Neuronal stem cell (in vitro differentiated cells): ENCODE results near the gene CFAP73. TPM values are rescaled to one million over a fixed set of nuclear protein-coding genes. Genes with fewer than 3 reads are reported as not detected.

Experiments used
- DNase-seq: peaks from one replicate; pipeline ENCODE4 v3.0.0-alpha.2; 2013; ENCODE audit warnings: low spot score
- H2AFZ ChIP-seq: one replicate; pipeline ENCODE4 v1.6.1; 2013; ENCODE audit warnings: mild to moderate bottlenecking, low read length, inconsistent platforms
- H2AK5ac ChIP-seq: 2 replicates; pipeline ENCODE4 v1.6.1; 2013; ENCODE audit warnings: low read depth, mild to moderate bottlenecking, inconsistent platforms, low read length, moderate library complexity, mixed read lengths
- H2BK120ac ChIP-seq: 2 replicates; pipeline ENCODE4 v1.6.1; 2013; ENCODE audit warnings: low read depth, mild to moderate bottlenecking, inconsistent platforms, low read length, moderate library complexity, mixed read lengths
- H2BK12ac ChIP-seq: one replicate; pipeline ENCODE4 v1.6.1; 2013; ENCODE audit warnings: low read length, inconsistent platforms
- H2BK15ac ChIP-seq: 2 replicates; pipeline ENCODE4 v1.6.1; 2013; ENCODE audit warnings: mild to moderate bottlenecking, low read length, inconsistent platforms, mixed read lengths
- H2BK5ac ChIP-seq: one replicate; pipeline ENCODE4 v1.6.1; 2013; ENCODE audit warnings: inconsistent platforms, mild to moderate bottlenecking, low read length, moderate library complexity
- H3K14ac ChIP-seq: one replicate; pipeline ENCODE4 v1.6.1; 2013; ENCODE audit warnings: low read length, inconsistent platforms
- H3K18ac ChIP-seq: 2 replicates; pipeline ENCODE4 v1.6.1; 2013; ENCODE audit warnings: low read length, inconsistent platforms
- H3K23ac ChIP-seq: 2 replicates; pipeline ENCODE4 v1.6.1; 2013; ENCODE audit warnings: low read depth, mild to moderate bottlenecking, mixed read lengths, low read length, inconsistent platforms; ENCODE audit not compliant: poor library complexity
- H3K27ac ChIP-seq: replicated peaks from 3 replicates; pipeline ENCODE4 v1.5.1; 2013; ENCODE audit warnings: low read length, inconsistent platforms
- H3K27me3 ChIP-seq, 3 experiments: 2 replicates each; pipeline ENCODE4 v1.6.1; 2013; ENCODE audit warnings: low read length in 3 of 3, mild to moderate bottlenecking in 2 of 3, inconsistent platforms in 1 of 3, low read depth in 1 of 3, mixed read lengths in 1 of 3, moderate library complexity in 1 of 3; ENCODE audit not compliant: control insufficient read depth in 3 of 3, insufficient read depth in 3 of 3
- H3K36me3 ChIP-seq, 2 donors: replicated peaks in 1 of 2; 2 replicates each; pipeline ENCODE4 v1.6.1; 2013; ENCODE audit warnings: low read length in 2 of 2; ENCODE audit not compliant: control insufficient read depth in 2 of 2, insufficient read depth in 2 of 2
- H3K4ac ChIP-seq: 2 replicates; pipeline ENCODE4 v1.6.1; 2013; ENCODE audit warnings: inconsistent platforms, mild to moderate bottlenecking, low read length, moderate library complexity
- H3K4me1 ChIP-seq, 2 donors: 1 replicate in 1 of 2; 2 replicates in 1 of 2; pipeline ENCODE4 v1.6.1; 2013; ENCODE audit warnings: low read length in 2 of 2, low read depth in 1 of 2; ENCODE audit not compliant: control insufficient read depth in 2 of 2, insufficient read depth in 1 of 2
- H3K4me2 ChIP-seq: one replicate; pipeline ENCODE4 v1.6.1; 2013; ENCODE audit warnings: mild to moderate bottlenecking, low read length, inconsistent platforms; ENCODE audit not compliant: insufficient read depth, poor library complexity, severe bottlenecking
- H3K4me3 ChIP-seq, 2 donors: 2 replicates each; pipeline ENCODE4 v1.5.1; 2013; ENCODE audit warnings: low read length in 2 of 2, mild to moderate bottlenecking in 2 of 2, inconsistent platforms in 1 of 2, moderate library complexity in 1 of 2
- H3K79me1 ChIP-seq: one replicate; pipeline ENCODE4 v1.6.1; 2013; ENCODE audit warnings: low read depth, mild to moderate bottlenecking, inconsistent platforms, low read length, moderate library complexity
- H3K9ac ChIP-seq: one replicate; pipeline ENCODE4 v1.6.1; 2013; ENCODE audit warnings: mild to moderate bottlenecking, low read depth, low read length, inconsistent platforms; ENCODE audit not compliant: poor library complexity
- H3K9me3 ChIP-seq, 2 donors: replicated peaks in 1 of 2; 2 replicates each; pipeline versions ENCODE3 to v1.6.1; 2013; ENCODE audit warnings: low read length in 2 of 2, mild to moderate bottlenecking in 2 of 2, inconsistent platforms in 1 of 2, low read depth in 1 of 2, mixed read lengths in 1 of 2, moderate library complexity in 1 of 2; ENCODE audit not compliant: control insufficient read depth in 2 of 2, insufficient read depth in 1 of 2
- H4K8ac ChIP-seq: one replicate; pipeline ENCODE4 v1.6.1; 2013; ENCODE audit warnings: low read depth, mild to moderate bottlenecking, inconsistent platforms, low read length, moderate library complexity
- H4K91ac ChIP-seq: one replicate; pipeline ENCODE4 v1.6.1; 2013; ENCODE audit warnings: low read length, low read depth, mild to moderate bottlenecking, inconsistent platforms; ENCODE audit not compliant: poor library complexity
- WGBS, 2 donors: extraction: QIAGEN DNeasy Blood & Tissue Kit; methylation state at CpG; one replicate each; pipeline ENCODE4 v1.1.7; 2013; ENCODE audit warnings: missing lambda C conversion rate in 2 of 2, mixed read lengths in 1 of 2; ENCODE audit not compliant: insufficient read length in 2 of 2, insufficient replicate concordance in 1 of 2; ENCODE audit errors: extremely low coverage in 2 of 2; 5-methylcytosine and 5-hydroxymethylcytosine counted together
- polyA plus RNA-seq, 2 experiments: library from polyadenylated mRNA; stranded (reverse); fragments of 200-250 nt; gene quantifications; one replicate each; pipeline ENCODE4 v1.2.3, GENCODE V29; 2013

CFAP73 gene
- polyA plus RNA-seq (2013, experiment 1 of 2): 0.22 TPM
- polyA plus RNA-seq (2013, experiment 2 of 2): 0.19 TPM

- H3K18ac ChIP-seq: peak within 1 kb of the TSS; percentile 77
- DNase-seq: peak; percentile 87
- H3K36me3 ChIP-seq: no peaks in the 10 kb centered on the region
Measured at GRCh38 chr12:113149361-113150150, at the start of gene CFAP73. Gene CFAP73, plus strand, starts transcription at chr12:113149724. Its CDS starts 134 bp downstream, at chr12:113149858.

GRCh38 chr12:113099764-113100163 is 49.8 kb upstream of the CFAP73 start:
- H3K79me1 ChIP-seq: peaks cover under 1% of the 10 kb centered on the region
- no peak for DNase-seq
- no peak overlapping the region for H3K4me3 ChIP-seq
- H2AK5ac ChIP-seq: no peak overlapping the region
- no peak overlapping the region for H3K9ac ChIP-seq
- no peak overlapping the region for H4K8ac ChIP-seq
- H3K4ac ChIP-seq: no peak overlapping the region
- no peak overlapping the region for H3K23ac ChIP-seq
- no peak overlapping the region for H3K27ac ChIP-seq
- peaks cover 0 to 12% (median 0%) of the 10 kb centered on the region in 3 experiments for H3K27me3 ChIP-seq
- no peak overlapping the region for H2BK120ac ChIP-seq
- no peak overlapping the region for H3K14ac ChIP-seq
- WGBS, 2 donors: no CpG with 5 or more reads among the region's 12 CpGs
- peaks cover 8 to 11% of the 10 kb centered on the region in 2 donors for H3K4me1 ChIP-seq
- H3K4me2 ChIP-seq: no peak overlapping the region
- no peak overlapping the region for H2AFZ ChIP-seq
- no peak overlapping the region for H2BK15ac ChIP-seq
- H3K18ac ChIP-seq: no peak overlapping the region
- no peak overlapping the region for H2BK5ac ChIP-seq
- no peak overlapping the region for H2BK12ac ChIP-seq
- no peak overlapping the region for H4K91ac ChIP-seq
- no peaks in the 10 kb centered on the region for H3K36me3 ChIP-seq
- no peaks in the 10 kb centered on the region for H3K9me3 ChIP-seq

More at GRCh38 chr12:113149361-113150150, at the start of gene CFAP73:
- H3K4me2 ChIP-seq: peak within 1 kb of the TSS; percentile 22
- H3K23ac ChIP-seq: no peak within 1 kb of the TSS
- H3K4ac ChIP-seq: no peak within 1 kb of the TSS
- peaks cover 17 to 20% of the 10 kb centered on the region in 2 donors for H3K4me1 ChIP-seq
- peak within 1 kb of the TSS; percentile 55 for H3K27ac ChIP-seq
- H4K8ac ChIP-seq: no peak within 1 kb of the TSS
- peak within 1 kb of the TSS; percentile 96 for H2BK120ac ChIP-seq
- no peak within 1 kb of the TSS for H3K14ac ChIP-seq
- peak within 1 kb of the TSS; percentile 57 for H2AFZ ChIP-seq
- WGBS, 2 donors: no CpG with 5 or more reads among the region's 22 CpGs
- peak within 1 kb of the TSS; percentile 86 for H2BK12ac ChIP-seq
- no peaks in the 10 kb centered on the region for H3K9me3 ChIP-seq
- no peak within 1 kb of the TSS for H2BK5ac ChIP-seq
- H3K27me3 ChIP-seq: peaks cover 5 to 36% (median 21%) of the 10 kb centered on the region in 3 experiments
- no peaks in the 10 kb centered on the region for H3K79me1 ChIP-seq
- H3K4me3 ChIP-seq: peak within 1 kb of the TSS in 1 of 2 donors; percentile 9
- H3K9ac ChIP-seq: no peak within 1 kb of the TSS
- H2AK5ac ChIP-seq: peak within 1 kb of the TSS; percentile 50
- no peak within 1 kb of the TSS for H4K91ac ChIP-seq
- peak within 1 kb of the TSS; percentile 19 for H2BK15ac ChIP-seq

DNA sequence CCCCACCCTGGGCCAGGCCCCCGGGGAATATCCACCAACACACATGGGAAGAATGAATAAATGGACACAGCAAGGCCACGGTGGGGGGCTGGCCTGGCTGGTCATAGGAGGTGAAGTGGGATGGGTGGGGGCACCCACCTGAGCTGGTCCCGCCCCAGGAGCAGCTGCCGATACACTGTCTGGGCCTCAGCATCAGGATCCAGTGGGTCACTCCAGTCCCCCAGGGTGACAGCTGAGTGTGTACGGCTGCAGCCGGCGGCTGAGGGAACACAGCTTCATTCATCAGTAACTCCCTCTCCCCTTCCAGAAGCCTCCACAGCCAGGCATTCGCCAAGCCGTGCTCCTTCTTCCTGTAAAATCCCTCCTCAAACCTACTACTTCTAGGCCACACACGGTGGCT is 47.8 kb upstream of the CFAP73 start:
- Histone ChIP-seq H3K9me3 (no peaks in the 10 kb centered on the region), H3K4me1 (peaks cover 8 to 13% of the 10 kb centered on the region in 2 donors), H4K8ac (no peak overlapping the region), H2AK5ac (no peak overlapping the region), H3K79me1 (no peaks in the 10 kb centered on the region), H3K4ac (no peak overlapping the region), H3K9ac (no peak overlapping the region), H2BK12ac (no peak overlapping the region), H3K27me3 (peaks cover 0 to 23% (median 0%) of the 10 kb centered on the region in 3 experiments), H2BK15ac (no peak overlapping the region), H3K4me3 (no peak overlapping the region), H3K4me2 (no peak overlapping the region), H4K91ac (no peak overlapping the region), H3K14ac (no peak overlapping the region), H3K27ac (no peak overlapping the region), H2AFZ (no peak overlapping the region), H2BK120ac (no peak overlapping the region), H3K18ac (peak overlapping the region; percentile 33), H3K23ac (no peak overlapping the region), H3K36me3 (no peaks in the 10 kb centered on the region), H2BK5ac (no peak overlapping the region)
- WGBS, 2 donors: no CpG with 5 or more reads among the region's 10 CpGs
- DNase-seq: no peak

DNA sequence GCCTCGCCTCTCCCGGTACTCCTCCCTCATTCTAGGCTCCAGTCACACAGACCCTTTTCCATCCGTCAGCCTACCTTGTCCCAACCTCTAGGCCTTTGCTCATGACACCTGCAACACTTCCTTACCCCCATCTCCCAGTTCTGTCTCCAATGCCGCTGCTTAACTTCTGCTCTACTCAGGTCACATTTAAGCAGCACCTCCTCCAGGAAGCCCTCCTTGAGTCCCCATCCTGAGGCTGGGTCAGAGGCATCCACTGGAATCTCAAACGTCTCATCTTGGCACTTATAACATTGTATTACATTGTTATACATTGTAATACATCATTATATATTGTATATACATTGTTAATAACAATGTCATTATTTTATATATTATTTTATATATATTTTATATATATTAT is 46.7 kb upstream of the CFAP73 start:
- H3K4ac ChIP-seq: no peak overlapping the region
- H3K18ac ChIP-seq: no peak overlapping the region
- H4K8ac ChIP-seq: no peak overlapping the region
- no peak overlapping the region for H3K14ac ChIP-seq
- H3K27ac ChIP-seq: no peak overlapping the region
- WGBS, 2 donors: no CpG with 5 or more reads among the region's 5 CpGs
- no peaks in the 10 kb centered on the region for H3K36me3 ChIP-seq
- H3K9me3 ChIP-seq: no peaks in the 10 kb centered on the region
- H3K4me3 ChIP-seq: peak overlapping the region in 1 of 2 donors; percentile 54
- no peak overlapping the region for H3K23ac ChIP-seq
- H4K91ac ChIP-seq: no peak overlapping the region
- no peak overlapping the region for H2BK15ac ChIP-seq
- no peak overlapping the region for H2BK5ac ChIP-seq
- no peak for DNase-seq
- no peak overlapping the region for H3K4me2 ChIP-seq
- peaks cover 4 to 9% of the 10 kb centered on the region in 2 donors for H3K4me1 ChIP-seq
- no peaks in the 10 kb centered on the region for H3K79me1 ChIP-seq
- H2BK120ac ChIP-seq: no peak overlapping the region
- peaks cover 0 to 23% (median 0%) of the 10 kb centered on the region in 3 experiments for H3K27me3 ChIP-seq
- H3K9ac ChIP-seq: no peak overlapping the region
- no peak overlapping the region for H2BK12ac ChIP-seq
- no peak overlapping the region for H2AK5ac ChIP-seq
- no peak overlapping the region for H2AFZ ChIP-seq
